HG02642 (cell line): ENCODE results near the gene NBEA.
"Not testable (repeated sequence)": the region's sequence is repeated elsewhere in the genome, so short reads cannot be mapped to it uniquely, and the experiment has no call there.

Experiments used
- ATAC-seq: cut with Tn5 transposase; IDR thresholded peaks from one replicate; pipeline ENCODE4 v1.9.1; 2021; ENCODE audit warnings: mild to moderate bottlenecking; ENCODE audit not compliant: unreplicated experiment, poor library complexity

NBEA gene

DNA sequence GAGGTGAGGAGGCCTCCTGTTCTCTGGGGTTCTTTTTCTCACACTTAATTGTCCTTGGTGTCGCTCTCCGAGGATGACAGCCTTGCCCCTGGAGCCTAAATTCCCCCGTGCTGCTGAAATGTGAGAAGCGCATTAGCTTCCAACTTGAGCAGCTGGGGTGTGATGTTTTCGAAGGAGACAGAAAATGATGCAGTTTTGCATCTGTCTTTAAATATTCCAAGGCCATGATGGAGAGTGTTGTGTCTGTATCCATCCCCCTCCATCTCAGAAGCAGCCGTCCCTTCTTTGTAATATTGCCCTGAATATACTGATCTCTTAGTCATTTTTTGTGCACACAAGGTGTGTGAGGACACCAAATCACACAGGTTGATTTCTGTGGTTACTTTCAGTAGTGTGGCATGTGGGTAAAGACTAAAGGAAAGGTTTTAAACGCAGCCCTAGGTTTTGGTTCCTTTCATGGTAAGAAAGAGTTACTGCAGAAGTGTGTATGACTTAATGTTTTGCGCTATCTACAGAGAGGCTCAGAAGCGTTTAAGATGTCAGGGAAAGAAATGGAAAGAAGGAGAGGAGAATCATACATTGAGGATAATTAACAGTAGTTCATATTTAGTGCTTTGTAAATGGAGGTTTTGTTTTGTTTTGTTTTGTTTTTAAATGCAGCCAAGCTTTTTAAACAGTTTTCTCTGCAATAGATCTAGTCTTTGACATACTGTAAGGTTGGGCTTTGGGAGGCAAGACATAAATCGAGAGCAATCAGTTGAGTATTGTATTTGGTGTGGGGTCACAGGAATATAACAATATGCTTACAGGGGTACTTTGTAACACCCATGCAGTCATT is 1.6 kb downstream of the NBEA start:
- no peak for ATAC-seq

DNA sequence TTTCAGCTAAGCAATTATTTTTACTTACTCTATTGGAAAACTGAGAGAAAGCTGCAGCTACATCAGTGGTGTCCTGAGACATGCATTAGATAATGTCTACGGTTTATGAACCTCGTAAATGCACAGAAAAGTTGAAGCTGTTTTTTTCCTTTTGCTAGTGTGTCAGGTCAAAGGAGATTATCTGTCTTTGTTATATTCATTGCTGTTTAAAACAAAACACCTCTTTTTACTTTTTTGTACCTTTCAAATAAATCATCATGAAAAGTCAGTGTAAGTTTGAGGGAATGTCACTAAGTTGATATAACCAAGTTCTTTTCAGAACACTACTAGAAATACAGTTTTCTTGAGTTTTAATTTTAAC is 2.2 kb downstream of the NBEA start:
- ATAC-seq, result no peak

DNA sequence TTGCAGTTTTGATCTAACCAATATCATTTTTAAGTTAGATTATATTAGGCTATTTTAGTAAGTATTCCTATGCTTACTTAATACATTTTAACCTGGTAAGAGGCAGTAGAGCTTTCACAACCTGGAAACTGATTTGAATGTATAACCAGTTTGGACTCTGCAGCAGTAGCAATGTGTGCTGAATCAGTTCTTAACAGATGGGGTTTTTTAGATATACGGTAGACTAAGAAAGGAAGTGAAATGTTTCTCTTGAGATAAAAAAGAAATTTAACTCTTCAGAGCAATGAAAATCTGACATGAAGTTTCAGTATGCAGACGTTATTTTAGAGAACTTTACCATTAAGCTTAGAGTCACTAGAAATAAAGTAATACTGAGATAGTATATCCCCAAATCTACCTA is 2.7 kb downstream of the NBEA start:
- no peak for ATAC-seq

DNA sequence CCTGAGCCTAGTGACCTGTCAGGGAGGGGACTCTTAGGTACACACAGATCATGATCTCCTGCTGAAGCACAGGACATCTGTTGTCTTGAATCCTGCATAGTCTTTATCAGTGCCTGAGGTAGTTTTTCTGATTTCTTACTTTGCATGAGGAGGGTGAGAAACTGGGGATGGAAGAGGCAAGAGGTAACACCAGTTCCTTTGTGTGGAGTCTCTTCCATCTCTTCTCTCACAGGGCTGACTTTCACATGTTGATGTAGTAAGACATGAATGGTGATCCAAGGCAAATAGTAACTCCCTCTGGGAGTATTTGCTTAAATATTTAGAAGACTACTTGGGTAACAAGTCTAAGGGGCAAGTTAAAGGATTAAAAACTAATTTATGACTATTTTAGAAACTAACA is 9.5 kb downstream of the NBEA start:
- no peak for ATAC-seq

DNA sequence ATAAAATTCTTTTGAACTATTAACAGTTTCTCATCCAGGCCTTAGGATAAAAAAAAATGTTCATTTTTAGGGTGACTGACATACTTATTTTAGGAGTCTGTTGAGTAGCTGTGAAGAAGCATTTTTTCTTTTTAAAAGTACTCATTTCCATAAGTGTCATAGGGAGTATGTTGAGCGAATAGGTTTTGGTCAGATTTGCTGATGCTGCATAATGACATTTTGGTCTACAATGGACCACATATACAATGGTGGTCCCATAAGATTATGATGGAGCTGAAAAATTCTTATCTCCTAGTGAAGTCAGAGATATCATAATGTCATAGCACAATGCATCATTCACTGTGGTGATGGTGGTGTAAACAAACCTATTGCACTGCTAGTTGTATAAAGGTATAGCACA is 17.4 kb downstream of the NBEA start:
- no peak for ATAC-seq

DNA sequence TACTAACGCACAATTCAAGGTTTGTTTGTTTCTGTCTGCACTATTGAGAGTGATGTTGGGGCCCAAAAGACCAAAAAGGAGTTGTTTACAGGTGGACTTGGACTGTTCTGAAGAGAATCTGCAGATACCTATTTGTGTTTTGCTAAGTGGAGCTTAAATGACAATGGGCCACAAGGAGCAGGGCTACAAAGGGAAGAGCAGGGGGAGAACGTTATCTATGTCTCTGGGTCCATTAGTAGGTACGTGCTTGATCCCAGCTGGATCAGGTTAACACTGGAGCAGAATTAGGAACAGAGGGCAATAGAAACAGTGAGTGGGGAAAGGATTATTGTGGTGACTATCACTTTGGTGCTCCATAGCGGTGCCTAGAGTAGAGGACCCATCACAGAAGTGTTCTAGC is 22.5 kb downstream of the NBEA start:
- ATAC-seq, result no peak

DNA sequence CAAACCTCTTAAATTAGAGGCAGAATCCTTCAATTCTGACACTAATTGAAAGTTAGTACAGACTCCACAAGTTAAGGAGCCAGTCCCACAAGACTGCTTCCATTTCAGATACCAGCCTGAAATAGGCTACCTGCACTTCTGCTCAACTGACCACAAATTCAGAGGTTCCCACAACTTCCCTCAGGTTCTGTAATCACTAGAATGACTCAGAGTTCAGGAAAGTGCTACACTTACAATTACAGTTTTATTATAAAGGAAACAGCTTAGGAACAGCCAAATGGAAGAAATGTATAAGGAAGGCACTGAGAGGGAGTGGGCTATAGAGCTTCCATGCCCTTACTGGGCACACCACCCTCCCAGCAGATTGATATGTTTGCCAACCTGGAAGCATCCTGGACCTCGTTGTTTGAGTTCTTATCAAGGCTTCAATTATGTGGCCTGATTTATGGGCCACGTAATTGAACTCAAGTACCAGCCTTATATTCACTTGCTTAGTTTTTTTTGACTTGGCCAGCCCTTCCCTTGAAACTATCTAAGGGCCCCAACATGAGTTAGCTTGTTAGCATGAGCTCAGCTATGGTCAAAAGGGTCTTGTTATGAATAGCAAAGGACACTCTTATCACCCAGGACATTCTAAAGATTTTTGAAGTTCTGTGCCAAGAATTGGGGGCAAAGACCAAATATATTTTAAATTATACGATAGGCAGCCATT is 25.9 kb downstream of the NBEA start:
- no peak for ATAC-seq

DNA sequence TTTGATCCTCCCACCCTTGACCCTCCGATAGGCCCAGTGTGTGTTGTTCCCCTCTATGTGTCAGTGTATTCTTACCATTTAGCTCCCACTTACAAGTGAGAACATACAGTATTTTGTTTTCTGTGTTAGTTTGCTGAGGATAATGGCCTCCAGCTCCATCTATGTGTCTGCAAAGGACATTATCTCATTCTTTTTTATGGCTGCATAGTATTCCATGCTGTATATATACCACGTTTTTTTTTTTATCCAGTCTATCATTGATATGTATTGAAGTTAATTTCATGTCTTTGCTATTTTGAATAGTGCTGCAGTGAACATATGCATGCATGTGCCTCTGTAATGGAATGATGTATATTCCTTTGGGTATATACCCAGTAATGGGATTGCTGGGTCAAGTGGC is 27.5 kb downstream of the NBEA start:
- ATAC-seq, result not testable (repeated sequence)

DNA sequence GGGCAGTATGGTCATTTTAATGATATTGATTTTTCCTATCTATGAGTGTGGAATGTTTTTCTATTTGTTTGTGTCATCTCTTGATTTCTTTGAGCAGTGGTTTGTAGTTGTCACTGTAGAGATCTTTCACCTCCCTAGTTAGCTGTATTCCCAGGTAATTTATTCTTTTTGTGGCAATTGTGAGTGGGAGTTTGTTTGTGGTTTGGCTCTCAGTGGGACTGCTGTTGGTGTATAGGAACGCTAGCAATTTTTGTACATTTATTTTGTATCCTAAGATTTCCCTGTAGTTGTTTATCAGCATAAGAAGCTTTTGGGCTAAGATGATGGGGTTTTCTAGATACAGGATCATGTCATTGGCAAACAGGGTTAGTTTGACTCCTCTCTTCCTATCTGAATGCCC is 28.9 kb downstream of the NBEA start:
- no peak for ATAC-seq

DNA sequence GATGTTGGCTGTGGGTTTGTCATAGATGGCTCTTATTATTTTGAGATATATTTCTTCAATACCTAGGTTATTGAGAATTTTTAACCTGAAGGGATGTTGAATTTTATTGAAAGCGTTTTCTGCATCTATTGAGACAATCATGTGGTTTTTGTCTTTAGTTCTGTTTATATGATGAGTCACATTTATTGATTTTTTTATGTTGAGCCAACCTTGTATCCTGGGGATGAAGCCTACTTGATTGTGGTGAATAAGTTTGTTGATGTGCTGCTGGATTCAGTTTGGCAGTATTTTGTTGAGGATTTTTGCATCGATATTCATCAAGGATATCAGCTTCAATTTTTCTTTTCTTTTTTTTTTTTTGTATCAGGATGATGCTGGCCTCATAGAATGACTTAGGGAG is 29.4 kb downstream of the NBEA start:
- ATAC-seq, result no peak

DNA sequence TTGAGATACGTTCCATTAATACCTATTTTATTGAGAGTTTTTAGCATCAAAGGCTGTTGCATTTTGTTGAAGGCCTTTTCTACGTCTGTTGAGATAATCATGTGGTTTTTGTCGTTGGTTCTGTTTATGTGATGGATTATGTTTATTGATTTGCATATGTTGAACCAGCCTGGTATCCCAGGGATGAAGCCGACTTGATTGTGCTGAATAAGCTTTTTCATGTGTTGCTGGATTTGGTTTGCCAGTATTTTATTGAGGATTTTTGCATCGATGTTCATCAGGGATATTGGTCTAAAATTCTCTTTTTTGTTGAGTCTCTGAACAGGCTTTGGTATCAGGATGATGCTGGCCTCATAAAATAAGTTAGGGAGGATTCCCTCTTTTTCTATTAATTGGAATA is 43.1 kb downstream of the NBEA start:
- ATAC-seq, result not testable (repeated sequence)

DNA sequence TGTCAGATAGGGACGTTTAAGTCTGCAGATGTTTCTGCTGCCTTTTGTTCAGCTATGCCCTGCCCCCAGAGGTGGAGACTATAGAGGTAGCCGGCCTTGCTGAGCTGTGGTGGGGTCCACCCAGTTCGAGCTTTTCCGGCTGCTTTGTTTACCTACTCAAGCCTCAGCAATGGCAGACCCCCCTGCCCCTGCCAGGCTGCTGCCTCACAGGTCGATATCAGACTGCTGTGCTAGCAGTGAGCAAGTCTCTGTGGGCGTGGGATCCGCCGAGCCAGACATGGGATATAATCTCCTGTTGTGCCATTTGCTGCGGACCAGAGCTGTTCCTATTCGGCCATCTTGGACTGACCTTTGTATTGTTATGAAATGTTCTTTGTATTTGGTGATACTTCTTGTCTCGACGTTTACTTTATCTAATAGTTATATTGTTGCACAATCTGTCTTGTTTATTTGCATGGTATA is 46.3 kb downstream of the NBEA start:
- no peak for ATAC-seq

DNA sequence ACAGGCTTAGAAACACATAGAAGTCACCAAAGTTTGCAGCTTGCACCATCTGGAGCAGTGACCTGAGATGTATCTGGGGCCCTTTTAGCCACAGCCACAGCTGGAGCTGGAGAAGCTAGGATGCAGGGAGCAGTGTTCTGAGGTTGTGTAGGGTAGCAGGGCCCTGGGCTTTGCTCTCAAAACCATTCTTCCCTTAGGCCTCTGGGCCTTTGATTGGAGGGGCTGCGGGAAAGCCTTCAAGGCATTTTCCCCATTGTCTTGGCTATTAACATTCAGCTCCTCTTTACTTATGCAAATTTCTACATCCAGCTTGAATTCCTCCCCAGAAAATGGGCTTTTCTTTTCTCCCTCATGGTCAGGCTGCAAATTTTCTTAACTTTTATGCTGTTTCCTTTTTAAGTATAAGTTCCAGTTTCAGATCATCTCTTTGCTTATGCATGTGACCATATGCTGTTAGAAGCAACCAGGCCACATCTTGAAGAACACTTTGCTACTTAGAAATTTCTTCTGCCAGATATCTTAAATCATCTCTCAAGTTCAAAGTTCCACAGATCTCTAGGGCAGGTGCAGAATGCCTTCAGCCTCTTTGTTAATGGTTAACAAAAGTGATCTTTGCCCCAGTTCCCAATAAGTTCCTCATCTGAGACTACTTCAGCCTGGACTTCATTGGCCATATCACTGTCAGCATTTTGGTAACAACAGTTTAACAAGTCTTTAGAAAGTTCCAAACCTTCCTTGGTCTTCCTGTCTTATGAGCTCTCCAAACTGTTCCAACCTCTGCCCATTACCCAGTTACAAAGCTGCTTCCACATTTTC is 48.5 kb downstream of the NBEA start:
- no peak for ATAC-seq

DNA sequence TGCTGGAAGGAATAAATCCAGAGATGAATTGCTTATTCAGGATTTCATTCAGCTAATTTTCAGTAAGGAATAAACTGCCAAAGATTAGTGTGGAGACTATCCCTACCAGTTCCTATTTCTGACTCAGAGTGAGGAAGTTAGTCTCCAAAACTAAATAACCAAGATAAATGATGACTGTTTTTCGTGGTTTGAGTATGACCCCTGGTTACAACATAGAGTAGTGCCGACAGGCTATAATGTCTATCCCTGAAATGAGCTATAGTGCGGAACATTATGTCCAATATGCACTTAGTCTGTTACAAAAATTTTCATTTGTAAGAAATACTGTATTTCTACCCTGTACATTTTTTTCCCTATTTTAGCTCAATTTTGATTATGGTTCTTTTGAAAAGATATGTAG is 51.4 kb downstream of the NBEA start:
- no peak for ATAC-seq

DNA sequence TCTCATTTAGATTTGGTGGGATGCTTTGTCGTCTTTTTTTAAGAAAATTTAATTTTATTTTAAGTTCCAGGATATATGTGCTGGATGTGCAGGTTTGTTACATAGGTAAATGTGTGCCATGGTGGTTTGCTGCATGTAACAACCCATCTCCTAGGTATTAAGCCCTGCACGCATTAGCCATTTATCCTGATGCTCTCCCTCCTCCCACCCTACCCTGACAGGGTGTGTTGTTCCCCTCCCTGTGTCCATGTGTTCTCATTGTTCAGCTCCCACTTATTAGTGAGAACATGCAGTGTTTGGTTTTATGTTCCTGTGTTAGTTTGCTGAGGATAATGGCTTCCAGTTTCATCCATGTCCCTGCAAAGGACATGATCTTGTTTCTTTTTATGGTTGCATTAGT is 61.7 kb downstream of the NBEA start:
- ATAC-seq, result not testable (repeated sequence)

DNA sequence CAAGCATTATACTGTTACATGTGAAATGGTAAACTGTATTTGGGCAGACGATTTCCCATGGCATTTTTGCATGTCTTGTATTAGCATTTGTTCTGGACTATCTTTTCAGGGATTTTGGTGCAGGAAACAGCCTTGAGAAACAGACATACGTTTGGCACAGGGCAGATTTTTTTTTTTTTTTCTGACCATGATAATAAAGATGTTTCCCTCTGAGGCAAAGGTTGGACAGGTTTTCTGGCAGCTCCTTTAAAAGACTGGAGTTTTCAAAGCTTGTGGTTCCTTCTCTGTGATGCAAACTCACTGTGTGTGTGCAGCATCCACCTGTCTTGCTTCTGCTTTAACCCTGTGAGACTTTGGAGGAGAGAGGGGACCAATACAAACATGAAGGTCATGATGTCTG is 63.0 kb downstream of the NBEA start:
- ATAC-seq, result no peak

DNA sequence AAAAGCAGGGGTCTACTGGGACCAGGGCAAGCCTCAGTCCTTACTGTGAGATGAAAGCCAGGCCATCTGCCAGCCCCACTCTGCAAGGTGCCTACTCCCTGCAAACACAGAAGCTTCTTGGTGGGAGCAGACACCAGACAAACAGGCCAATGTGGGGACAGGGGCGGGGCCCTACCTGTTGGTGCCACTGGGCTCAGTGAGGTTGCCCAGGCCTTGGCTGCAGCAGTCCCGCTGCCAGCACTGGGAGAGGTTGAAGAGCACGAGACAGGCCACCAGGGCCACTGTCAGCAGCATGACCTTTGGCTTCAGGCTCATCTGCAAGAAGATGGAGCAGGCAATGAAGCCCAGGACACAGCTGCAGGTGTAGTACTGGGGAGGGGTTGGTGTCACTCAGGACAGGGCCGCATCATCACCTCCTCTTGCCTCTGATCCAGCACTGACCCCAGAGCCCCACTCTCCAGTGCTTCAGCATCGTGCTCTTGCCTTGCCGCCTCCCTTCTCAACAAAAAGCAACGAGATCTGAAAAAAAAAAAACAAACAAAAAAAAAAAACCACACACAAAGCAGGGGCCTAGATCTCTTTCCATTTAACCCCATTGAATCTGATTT is 72.6 kb downstream of the NBEA start:
- ATAC-seq, result no peak

DNA sequence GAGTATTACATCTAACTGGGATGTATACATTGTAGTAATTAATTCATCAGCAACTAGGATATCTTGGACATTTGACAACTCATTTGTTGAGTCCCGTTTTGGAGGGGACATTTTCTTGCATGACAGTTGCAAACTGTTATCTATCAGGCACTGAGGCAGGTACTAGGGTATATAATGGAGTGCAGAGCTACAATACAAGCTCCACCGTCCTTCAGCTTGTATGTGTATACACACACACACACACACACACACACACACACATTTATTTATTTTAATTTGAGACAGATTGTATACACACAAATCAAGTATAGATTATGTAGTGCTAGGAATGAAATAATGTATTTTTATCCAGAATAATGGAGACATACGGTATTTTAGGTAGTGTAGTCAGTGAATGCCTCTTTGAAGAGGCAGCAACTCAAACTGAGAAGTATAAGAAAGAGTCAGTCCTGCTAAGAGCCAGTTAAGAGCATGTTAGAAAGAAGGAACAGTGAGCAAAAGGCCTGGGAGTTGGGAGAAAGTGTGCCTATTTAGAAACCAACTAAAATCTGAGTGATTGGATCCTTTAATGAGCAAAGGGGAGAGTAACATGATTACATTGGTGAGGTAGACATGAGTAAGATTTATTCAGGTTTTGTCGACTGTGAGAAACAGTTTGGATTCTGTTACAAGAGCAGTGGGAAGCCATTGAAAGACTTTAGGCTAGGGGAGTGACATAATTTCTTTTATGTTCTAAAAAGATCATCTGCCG is 74.5 kb downstream of the NBEA start:
- ATAC-seq, result no peak

DNA sequence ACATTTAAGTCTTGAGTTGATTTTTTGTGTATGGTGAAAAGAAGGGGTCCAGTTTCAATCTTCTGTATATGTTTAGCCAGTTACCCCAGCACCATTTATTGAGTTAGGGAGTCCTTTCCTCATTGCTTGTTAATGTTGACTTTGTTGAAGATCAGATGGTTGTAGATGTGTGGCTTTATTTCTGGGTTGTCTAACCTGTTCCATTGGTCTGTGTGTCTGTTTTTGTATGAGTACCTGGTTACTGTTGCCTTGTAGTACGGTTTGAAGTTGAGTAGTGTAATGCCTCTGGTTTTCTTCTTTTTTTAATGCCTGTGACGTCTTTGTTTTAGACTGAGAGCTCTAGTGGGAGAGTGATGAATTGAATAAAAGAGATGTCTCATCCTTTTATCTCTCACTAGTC is 83.2 kb downstream of the NBEA start:
- ATAC-seq, result no peak

DNA sequence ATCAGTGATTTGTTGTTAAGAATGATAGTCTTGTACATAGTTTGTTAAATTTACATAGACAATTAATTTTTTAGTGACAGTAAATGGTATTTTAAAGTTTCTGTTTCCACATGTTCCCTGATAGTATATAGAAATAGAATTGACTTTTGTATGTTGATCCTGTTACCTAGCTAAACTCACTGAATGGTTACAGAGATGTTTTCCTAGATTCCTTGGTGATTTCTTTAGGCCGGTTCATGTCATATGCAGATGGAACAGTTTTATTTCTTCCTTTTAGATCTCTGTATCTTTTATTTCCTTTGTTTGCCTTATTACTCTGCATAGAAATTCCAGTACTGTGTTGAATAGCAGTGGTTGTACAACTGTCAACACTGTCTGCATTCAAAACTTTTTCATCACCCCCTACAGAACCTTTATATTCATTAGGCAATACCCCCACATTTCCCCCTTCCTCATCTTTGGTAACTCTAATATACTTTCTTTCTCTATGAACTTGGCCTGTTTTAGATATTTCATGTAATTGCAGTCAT is 86.3 kb downstream of the NBEA start:
- no peak for ATAC-seq
